Cardiac muscle cell (in vitro differentiated cells and primary cell): ENCODE results near the gene GLP2R. TPM values are rescaled to one million over a fixed set of nuclear protein-coding genes. Genes with fewer than 3 reads are reported as not detected.

ENCODE experiments used
- DNase-seq, 2 donors: peaks; one replicate each; pipeline versions ENCODE4 v3.0.0 to v3.0.0-alpha.2; 2010 to 2017; ENCODE audit warnings: low read depth in 1 of 2, low spot score in 1 of 2
- H3K27ac ChIP-seq: fragments of 200-600 bp; sonication (generic); 2 replicates; pipeline ENCODE4 v1.5.1; 2016
- H3K27me3 ChIP-seq: fragments of 200-600 bp; sonication (generic); 2 replicates; pipeline ENCODE4 v1.6.0; 2016; ENCODE audit warnings: control low read depth
- H3K36me3 ChIP-seq: fragments of 200-600 bp; sonication (generic); 2 replicates; pipeline ENCODE4 v1.5.1; 2016; ENCODE audit warnings: control low read depth
- H3K4me1 ChIP-seq: fragments of 200-600 bp; sonication (generic); 2 replicates; pipeline ENCODE4 v1.8.1; 2017; ENCODE audit warnings: low read depth, mild to moderate bottlenecking, mixed run types
- H3K4me3 ChIP-seq: fragments of 200-600 bp; sonication (generic); 2 replicates; pipeline ENCODE4 v1.5.1; 2016; ENCODE audit warnings: mild to moderate bottlenecking
- H3K9me3 ChIP-seq: fragments of 200-600 bp; sonication (generic); 2 replicates; pipeline ENCODE4 v1.5.1; 2017; ENCODE audit warnings: low read depth, mild to moderate bottlenecking, control low read depth
- polyA plus RNA-seq: library from polyadenylated mRNA; unstranded; fragments of >200 nt; fragmentation: Nextera tagmentation; extraction: Ambion mirVana; gene quantifications from 2 replicates; pipeline ENCODE4 v1.2.1, GENCODE V29; 2016
- total RNA-seq: library from RNA; depleted of rRNA; stranded (reverse); fragments of >200 nt; gene quantifications from 2 replicates; pipeline ENCODE4 v1.2.3, GENCODE V29; 2016
- TF ChIP-seq, protein P1 (sequence below): IDR thresholded peaks from 2 replicates; pipeline ENCODE4 v1.5.1; 2012; ENCODE audit warnings: low read depth, mild to moderate bottlenecking, low read length

GLP2R gene
- total and polyA plus RNA-seq, 2 experiments from 2014 or later: 0.06 TPM; not detected in 1

DNA sequence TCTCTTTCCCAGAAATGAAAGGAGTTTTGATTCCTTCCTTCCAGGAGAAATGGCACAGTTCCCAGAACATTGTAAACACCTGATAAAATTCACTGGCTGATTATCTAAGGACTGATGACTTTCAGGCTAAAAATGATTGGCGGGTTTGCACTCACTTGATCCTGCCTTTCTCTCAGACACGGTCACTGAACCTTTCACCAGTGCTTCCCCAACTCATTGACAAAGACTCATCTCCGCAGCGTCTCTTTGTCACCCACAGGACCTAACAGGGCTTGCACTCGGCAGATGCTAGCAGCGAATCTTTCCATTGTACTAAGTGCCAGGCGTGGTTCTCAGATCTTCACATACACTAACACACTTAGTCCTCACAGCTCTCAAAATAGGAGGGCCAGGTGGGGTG is 27.0 kb upstream of the GLP2R start:
- peaks cover 11% of the 10 kb centered on the region for H3K4me1 ChIP-seq
- DNase-seq: peak in 1 of 2 donors; percentile 10
- no peak overlapping the region for H3K27ac ChIP-seq
- no peak overlapping the region for H3K4me3 ChIP-seq
- H3K27me3 ChIP-seq: peaks cover 4% of the 10 kb centered on the region
- TF ChIP-seq, protein P1, sequence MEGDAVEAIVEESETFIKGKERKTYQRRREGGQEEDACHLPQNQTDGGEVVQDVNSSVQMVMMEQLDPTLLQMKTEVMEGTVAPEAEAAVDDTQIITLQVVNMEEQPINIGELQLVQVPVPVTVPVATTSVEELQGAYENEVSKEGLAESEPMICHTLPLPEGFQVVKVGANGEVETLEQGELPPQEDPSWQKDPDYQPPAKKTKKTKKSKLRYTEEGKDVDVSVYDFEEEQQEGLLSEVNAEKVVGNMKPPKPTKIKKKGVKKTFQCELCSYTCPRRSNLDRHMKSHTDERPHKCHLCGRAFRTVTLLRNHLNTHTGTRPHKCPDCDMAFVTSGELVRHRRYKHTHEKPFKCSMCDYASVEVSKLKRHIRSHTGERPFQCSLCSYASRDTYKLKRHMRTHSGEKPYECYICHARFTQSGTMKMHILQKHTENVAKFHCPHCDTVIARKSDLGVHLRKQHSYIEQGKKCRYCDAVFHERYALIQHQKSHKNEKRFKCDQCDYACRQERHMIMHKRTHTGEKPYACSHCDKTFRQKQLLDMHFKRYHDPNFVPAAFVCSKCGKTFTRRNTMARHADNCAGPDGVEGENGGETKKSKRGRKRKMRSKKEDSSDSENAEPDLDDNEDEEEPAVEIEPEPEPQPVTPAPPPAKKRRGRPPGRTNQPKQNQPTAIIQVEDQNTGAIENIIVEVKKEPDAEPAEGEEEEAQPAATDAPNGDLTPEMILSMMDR: no peak
- no peaks in the 10 kb centered on the region for H3K9me3 ChIP-seq
- no peaks in the 10 kb centered on the region for H3K36me3 ChIP-seq

DNA sequence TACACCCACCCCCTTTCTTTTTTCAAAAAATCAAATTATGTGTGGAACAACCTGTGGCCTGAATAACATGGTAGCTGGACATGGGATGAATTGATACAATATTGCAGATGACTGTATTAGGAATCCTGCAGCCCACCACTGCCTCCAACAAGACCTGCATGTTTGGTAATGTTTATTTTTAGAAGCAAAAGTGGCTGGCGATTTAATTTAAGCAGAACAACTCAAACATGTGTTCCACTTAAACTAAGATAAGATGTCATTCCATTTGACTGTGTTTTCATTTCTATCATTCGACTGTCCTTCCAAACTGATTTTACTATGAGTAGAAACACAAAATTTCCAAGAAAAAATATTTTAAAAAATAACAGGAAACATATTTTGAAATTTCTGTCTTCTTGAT is 24.2 kb upstream of the GLP2R start:
- Histone ChIP-seq H3K27me3 (peaks cover under 1% of the 10 kb centered on the region), H3K9me3 (no peaks in the 10 kb centered on the region), H3K27ac (no peak overlapping the region), H3K36me3 (no peaks in the 10 kb centered on the region), H3K4me1 (peaks cover 11% of the 10 kb centered on the region), H3K4me3 (no peak overlapping the region)
- TF ChIP-seq, protein P1: no peak
- DNase-seq: peak in 1 of 2 donors; percentile 78

DNA sequence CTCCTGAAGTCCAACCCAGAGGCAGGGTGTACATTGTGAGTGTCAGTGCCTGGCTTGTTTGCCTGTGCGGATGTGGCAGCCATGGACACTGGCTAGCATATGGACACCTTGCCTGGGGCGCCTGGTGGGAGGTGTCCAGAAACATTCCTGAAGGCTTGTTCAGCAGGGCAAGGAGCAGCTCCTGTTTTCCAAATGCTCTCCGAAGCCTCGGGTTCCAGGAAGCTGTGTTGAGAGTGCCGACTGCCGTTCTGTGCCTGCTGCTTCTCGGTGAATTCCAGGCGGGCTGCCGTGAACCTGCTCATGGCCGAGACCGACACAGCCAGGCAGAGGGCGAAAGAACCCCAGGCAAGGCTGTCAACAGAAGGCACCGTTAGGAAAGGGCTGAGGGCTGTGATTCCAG is 23.4 kb upstream of the GLP2R start:
- H3K4me1 ChIP-seq: peaks cover 11% of the 10 kb centered on the region
- H3K9me3 ChIP-seq: no peaks in the 10 kb centered on the region
- H3K27ac ChIP-seq: no peak overlapping the region
- H3K27me3 ChIP-seq: no peaks in the 10 kb centered on the region
- H3K4me3 ChIP-seq: no peak overlapping the region
- peak in 1 of 2 donors; percentile 13 for DNase-seq
- H3K36me3 ChIP-seq: no peaks in the 10 kb centered on the region
- TF ChIP-seq, protein P1: no peak

DNA sequence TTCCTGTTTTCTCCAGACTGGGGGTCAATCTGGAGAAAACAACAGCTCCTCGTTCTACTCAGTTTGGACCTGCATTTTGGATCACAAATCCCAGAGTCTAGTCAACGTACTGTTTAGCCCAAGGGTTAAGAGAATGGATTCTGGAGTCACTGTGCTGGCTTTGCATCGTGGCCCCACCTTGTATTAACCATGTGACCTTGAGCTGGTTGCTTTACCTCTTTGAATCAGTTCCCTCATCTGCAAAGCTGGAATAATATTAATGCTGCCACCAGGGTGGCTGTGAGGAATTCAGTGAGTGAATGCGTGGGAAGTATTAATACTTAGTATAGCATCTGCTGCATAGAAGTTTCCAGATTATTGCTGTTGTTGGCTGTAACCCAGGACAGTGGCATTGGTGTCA is 23.0 kb upstream of the GLP2R start:
- peaks cover 11% of the 10 kb centered on the region for H3K4me1 ChIP-seq
- DNase-seq: no peak
- TF ChIP-seq, protein P1: no peak
- H3K4me3 ChIP-seq: no peak overlapping the region
- H3K27ac ChIP-seq: no peak overlapping the region
- H3K27me3 ChIP-seq: no peaks in the 10 kb centered on the region
- no peaks in the 10 kb centered on the region for H3K9me3 ChIP-seq
- no peaks in the 10 kb centered on the region for H3K36me3 ChIP-seq

DNA sequence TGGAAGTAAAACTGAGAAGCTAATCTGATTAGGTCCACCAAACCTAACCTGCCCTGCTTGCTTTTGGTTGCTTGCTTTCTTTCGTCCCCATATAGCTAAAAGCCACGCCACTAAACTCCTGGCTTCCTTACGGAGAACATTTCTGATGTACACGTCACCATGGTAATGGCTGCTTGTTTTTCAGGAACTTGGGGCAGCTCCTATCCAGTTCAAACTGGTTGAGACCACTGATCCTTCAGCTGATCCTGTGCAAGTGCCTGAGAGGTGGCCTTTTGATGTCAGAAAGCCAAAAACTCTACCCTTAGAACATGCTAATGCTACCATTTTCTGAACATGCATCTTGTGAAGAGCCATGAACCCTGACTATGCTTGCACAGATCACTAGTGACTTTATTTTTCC is 20.0 kb upstream of the GLP2R start:
- no peaks in the 10 kb centered on the region for H3K36me3 ChIP-seq
- no peak for DNase-seq
- H3K9me3 ChIP-seq: no peaks in the 10 kb centered on the region
- no peaks in the 10 kb centered on the region for H3K27me3 ChIP-seq
- H3K4me3 ChIP-seq: no peak overlapping the region
- TF ChIP-seq, protein P1: no peak
- no peak overlapping the region for H3K27ac ChIP-seq
- peaks cover 19% of the 10 kb centered on the region for H3K4me1 ChIP-seq

DNA sequence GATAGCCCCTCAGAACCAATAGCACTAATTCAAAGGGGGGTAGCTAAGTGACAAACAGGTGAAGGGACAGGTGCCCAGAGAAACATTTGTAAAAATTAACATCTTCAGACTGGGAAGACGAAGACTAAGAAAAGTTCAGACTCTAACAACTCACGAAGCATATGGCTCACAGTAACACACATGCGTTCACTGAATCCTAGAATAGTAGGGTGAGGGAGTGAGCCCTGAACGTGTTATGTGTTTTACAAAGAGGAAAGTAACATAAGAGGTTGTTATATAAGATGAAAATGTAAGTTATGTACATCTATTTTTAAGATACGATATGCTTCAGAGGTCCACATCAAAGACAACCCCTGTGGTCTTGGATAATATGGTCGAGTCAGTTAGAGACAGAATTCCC is 19.0 kb upstream of the GLP2R start:
- H3K27me3 ChIP-seq: no peaks in the 10 kb centered on the region

More for the DNA sequence above, 19.0 kb upstream of the GLP2R start:
- TF ChIP-seq, protein P1: no peak
- DNase-seq: no peak
- no peak overlapping the region for H3K4me3 ChIP-seq
- H3K36me3 ChIP-seq: no peaks in the 10 kb centered on the region
- H3K4me1 ChIP-seq: peaks cover 19% of the 10 kb centered on the region
- H3K9me3 ChIP-seq: no peaks in the 10 kb centered on the region
- no peak overlapping the region for H3K27ac ChIP-seq
